GM21447 (cell line): ENCODE results near the gene ZNF462.
"Not testable (repeated sequence)": the region's sequence is repeated elsewhere in the genome, so short reads cannot be mapped to it uniquely, and the experiment has no call there.

Experiments used
- ATAC-seq: cut with Tn5 transposase; IDR thresholded peaks from one replicate; pipeline ENCODE4 v1.9.1; 2021; ENCODE audit not compliant: unreplicated experiment

The ZNF462 gene

DNA sequence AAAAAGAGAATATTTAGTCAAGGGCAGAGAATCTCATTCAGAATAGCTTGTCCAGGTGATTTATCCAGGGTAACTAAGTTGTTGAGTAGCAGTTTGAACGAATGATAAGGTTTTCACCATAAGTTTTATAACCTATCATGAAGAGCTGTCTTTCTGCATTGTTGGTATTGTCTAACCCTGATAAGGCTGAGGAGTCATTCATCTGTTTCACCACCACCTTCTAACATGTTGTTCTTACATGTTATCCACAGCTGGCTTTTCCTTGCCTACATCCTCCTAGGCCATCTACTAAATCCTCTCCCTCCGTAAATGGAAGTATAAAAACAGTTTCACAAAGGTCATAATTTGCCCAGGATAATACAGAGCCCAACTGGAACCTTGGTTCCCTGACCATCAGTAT lies 24.1 kb downstream of the ZNF462 start:
- ATAC-seq = no peak

DNA sequence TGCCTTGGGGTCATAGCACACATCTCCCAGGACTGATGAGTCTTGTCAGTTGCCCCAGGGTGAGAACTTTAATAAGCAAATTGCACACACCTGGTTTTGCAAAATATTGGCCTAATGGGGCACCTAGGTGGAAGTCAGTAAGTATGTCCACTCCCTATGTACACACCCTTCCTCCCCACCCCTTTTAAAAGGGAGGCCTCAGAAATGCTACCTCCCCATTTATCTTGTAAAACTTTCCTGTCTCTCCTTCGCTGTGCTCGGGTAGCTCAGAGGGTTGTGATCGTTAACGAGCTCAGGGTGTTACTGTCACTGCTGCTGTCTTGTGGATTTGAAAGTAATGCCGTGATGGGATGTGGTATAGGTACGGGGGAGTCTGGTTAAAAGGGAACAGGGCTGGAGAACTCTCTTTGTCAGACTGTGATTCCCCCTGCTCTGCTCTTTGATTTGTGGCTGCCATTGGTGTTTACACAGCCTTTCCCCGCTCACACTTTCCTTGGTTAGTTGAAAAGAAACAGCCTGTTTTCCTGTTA lies 26.2 kb downstream of the ZNF462 start:
- no peak for ATAC-seq

DNA sequence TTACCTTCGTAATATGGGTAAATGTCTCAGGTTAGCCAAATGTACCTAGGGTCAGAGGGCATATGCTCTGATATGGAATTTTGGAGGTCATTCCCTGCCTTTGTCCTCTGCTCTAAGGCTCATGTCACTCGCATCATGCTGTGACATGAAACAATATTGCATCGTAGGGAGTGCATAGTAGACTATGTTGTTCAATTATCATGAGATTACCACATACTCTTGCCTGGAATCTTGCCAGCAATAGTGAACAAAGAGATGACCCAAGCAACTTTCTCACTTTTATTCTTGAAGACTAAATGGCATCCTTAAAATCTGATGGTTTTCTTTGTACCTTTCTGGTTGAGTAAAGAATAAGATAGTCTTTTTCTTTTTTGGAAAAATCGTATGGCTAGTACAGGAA lies 27.6 kb downstream of the ZNF462 start:
- ATAC-seq = no peak

DNA sequence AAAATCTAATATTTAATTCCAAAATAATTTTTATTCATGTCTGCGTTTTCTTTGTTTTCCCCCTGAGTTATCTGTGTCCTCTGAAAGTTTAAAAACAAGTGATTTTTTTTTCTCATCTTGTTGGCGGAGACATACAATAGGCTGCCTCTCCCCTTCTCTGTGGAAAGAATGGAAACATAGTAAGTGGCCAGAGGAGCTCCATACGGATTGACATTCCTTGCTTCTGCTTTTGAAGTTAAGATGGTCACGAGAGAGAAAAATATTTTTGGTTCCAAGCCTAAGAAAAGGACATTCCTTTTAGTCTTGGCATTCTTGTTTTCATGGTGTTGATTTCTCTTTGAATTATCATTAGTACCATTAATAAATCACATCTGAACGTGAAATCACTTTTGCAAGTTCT lies 28.3 kb downstream of the ZNF462 start:
- ATAC-seq = no peak

DNA sequence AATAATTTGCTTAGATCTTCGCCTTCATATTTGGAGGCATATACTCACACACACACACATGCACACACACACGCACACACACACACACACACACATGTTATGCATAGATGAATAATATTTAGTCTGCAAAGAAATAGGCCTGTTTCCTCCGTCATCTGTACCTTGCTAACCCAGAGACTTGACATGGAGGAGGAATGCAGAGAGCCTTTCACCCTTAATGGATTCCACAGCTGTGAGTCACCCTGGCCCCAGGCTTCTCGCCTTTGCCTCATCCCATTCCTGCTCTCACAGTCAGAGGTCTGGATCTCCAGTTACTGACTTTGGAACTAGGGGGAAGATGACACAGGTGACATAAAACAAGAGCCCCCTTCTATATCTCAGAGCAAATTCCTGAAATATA lies 29.7 kb downstream of the ZNF462 start:
- ATAC-seq = no peak

DNA sequence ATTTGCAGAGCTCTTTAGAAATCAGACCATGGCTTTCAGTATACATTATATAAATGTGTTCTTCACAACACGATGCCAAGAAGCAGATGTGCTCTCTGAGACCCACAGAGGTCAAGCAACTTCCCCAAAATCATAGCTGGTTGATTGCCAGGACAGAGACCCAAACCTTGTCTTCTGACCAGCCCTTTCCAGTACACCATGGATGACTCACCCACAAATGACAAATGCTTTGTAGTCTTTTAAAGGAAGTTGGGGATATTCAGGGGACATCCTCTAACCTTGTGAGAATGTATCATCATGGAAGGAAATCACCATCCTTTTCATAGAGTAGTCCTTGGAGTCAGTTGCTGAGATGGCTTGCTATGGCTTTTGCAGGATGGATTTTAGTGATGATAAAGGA lies 30.1 kb downstream of the ZNF462 start:
- ATAC-seq = no peak

DNA sequence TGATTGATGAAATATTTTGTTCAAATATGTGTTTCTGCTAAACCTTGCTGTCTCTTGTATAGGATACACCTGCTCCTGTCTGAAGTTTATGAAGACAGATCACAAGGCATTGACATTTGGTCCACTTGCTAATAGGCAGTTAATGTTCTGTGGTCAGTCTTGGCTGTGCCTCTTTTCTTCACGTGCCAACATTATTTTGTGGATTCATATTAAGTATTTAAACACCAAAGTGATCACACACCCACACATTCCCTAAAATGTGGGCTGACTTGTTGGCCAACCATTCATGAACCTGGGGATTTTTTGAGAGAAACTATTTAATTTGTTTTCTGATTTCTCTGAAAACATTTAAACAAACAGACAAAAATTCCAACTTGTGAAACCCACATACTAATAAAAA lies 33.7 kb downstream of the ZNF462 start:
- no peak for ATAC-seq

DNA sequence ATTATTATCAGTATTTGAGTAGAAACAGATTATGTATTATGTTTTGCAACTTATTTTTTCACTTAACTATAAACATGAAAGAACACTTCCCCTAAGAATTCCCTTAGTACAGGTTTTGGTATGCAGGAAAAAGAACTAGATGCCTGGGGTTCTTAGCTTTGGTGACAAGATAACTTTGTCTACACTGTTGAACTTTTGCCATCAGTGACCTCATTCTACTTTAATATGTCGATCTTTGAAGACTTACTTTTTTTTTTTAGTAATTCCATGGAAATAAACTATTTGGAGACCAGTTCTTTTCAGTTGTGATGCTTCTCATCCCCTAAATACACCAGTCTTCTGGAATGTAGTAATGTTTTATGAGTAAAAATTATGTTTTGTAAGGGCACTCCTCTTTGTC lies 34.3 kb downstream of the ZNF462 start:
- no peak for ATAC-seq

DNA sequence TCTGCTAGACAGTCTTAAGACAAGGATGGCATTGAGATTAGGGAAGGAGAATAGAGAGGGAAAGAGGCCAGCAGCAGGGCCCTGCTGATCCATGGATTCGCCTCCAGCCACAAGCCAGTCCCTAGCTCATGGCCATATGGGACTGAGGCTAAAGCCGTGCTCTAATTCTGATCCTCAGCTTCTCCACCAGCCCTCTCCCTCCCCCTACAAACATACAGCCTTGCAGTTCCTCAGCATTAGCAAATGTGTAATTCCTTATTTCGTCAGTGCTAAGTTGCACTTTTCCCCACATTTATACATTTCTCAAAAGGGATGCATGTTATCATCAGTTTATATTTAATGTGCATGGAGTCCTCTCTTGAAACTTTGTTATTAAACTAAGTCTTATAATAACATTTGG lies 34.8 kb downstream of the ZNF462 start:
- ATAC-seq = no peak

DNA sequence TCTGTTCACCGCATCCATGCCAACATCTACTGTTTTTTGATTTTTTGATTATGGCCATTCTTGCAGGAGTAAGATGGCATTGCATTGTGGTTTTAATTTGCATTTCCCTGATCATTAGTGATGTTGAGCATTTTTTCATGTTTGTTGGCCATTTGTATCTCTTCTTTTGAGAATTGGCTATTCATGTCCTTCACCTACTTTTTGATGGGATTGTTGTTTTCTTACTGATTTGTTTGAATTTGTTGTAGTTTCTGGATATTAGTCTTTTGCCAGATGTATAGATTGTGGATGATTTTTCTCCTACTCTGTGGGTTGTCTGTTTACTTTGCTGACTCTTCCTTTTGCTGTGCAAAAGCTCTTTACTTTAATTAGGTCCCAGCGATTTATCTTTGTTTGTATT lies 37.6 kb downstream of the ZNF462 start:
- not testable (repeated sequence) for ATAC-seq

DNA sequence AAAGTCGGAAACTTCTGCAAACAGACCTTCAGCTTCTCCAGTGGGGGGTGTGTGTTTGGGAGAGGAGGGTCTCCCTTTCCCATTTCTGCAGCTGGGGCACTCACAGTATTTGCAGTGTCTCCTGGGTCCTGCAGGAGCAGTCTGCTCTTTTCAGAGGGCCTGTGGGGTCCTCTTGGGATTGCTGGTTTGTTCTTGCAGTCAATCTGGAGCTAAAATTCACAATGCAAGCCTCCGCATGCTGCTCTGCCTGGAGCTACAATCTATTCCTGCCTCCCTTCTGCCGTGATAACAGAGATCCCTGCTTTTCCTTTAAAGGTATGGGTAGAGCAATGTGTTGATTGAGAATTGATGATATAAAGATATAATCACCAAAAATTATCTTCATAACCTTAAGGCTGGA lies 43.2 kb downstream of the ZNF462 start:
- no peak for ATAC-seq

DNA sequence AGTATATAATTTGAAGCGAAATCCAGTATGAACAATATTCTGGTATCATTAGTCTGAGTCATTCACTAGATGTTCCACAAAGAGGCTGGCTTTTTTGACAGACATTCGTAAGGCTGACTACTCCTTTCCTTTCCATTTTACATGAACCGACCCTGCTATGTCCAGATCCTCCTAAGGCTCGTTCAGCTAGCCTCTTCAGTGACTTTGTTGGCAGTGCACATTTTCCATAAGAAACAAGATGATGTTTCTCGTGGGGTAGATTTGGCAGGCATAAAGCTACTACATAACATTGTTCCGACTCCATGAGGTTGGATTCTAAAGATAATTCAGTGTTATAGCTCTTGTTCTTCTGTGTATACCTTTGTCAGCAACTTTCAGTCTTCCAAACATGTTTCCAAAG lies 49.0 kb downstream of the ZNF462 start:
- no peak for ATAC-seq

DNA sequence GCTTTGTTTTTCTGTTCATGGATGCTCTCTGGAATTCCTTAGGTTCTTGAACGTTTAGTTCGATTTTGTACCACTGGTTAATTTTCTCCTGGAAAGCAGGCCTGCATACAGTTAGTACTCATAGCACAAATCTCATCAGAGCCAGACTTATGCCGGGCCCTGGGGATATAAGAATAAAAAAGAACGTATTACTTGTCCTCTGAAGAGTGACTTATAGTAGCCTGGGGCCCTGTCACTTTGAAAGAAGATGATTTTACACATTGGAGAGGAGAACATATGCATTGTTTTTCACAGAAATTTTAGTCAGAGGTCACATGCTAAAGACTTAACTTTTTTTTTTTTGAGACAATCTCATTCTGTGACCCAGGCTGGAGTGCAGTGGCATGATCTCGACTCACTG lies 50.3 kb downstream of the ZNF462 start:
- no peak for ATAC-seq

DNA sequence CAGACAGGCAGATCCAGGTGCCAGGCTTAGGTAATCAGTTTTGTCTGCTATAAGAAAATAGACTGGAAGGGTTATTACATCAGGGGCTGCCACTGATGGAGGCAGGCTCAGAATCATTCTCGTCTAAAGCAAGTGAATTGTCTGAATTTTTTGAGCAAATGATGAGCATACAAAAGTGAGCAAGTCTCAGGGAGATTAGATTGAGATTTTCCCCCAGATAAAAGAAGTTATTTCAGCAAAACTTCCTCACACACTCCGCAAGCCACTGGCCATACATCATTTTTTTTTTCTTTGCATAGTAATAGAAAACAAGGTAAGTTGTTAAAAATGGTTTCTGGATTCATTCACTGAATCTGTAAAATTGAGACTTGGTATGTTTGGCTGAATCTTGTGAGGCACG lies 52.9 kb downstream of the ZNF462 start:
- ATAC-seq = no peak

DNA sequence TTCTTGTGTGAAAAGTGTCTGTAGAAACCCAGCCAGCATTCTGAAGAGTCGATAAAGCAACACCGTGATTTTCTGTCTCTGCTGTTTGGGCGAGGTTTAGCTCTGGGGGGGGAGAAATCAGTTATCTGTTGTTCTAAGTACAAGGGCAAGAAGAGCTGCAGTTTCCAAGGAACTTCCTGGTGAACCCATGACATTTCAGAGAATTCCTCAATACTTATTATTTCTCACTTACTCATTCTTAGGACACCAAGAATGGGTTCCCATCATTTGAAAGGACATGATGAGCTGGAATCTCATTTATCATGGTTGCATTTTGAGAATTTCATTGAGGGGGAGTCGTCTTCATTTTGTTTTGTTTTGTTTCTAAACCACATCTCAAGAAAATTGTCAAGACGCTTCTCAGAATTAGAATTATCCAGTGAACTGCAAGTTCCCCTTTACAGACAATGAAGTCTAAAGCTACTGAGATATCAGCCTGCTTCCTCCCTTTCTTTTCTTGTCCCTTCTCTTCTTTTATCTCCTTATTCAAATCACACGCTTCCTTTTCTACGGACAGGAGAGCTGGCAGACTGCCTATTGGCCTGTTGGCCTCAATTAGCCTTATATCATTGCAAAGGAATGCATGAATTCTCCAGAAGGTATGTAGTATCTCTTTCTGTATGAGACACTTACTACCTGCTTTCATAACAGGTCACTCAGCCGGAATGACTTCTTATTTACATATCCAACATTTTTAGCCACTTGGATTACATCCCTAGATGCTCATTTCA lies 53.7 kb downstream of the ZNF462 start:
- ATAC-seq = no peak

DNA sequence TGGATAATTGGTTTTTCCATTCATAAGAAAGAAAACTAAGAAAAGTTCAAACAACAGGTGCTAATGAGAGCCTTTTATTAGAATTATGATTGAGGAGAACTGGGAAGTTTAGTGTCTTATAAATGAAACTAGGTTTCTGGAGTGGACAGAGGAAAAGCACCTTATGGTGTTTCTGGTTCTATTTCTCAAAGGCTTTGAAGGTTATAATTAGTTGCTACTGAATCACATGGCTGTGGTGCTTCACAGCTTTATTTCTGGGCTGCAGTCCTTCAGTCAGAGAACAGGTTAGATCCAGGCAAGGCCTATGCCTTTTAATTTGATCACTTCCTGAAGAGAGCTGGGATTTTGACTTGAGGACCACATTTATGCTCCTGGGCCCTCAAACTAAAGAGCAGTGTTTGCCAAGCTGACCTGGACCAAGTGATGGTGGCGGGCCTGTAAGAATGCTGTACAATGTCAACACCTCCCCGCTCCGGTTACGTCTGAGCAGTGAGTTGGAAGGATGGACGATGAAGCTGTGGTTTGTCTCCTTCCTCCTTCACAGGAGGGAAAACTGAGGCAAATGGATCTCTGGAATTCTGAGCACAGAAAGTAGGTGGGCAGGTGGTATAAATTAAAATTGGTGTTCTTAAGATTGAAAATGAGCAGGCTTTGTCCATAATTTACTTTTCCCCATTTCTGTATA lies 56.0 kb downstream of the ZNF462 start:
- no peak for ATAC-seq

DNA sequence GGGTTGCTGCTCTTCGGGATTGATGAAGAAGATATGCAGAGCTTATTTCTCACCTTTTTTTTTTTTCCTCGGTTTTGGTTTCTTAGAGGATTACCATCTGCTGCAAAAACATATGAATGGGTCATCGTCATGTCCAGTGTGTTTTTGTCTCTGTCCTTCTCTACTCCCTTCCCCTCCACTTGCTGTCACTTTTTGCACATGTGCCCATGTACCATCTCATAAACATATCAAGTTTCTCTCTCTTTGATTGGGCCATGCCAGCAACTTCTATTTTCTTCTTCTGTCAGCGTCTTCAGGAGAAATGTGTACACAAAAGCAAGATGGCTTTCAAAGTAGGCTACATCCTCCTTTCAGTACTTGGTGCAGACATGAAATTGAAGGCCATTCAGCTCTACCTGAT lies 57.1 kb downstream of the ZNF462 start:
- no peak for ATAC-seq

DNA sequence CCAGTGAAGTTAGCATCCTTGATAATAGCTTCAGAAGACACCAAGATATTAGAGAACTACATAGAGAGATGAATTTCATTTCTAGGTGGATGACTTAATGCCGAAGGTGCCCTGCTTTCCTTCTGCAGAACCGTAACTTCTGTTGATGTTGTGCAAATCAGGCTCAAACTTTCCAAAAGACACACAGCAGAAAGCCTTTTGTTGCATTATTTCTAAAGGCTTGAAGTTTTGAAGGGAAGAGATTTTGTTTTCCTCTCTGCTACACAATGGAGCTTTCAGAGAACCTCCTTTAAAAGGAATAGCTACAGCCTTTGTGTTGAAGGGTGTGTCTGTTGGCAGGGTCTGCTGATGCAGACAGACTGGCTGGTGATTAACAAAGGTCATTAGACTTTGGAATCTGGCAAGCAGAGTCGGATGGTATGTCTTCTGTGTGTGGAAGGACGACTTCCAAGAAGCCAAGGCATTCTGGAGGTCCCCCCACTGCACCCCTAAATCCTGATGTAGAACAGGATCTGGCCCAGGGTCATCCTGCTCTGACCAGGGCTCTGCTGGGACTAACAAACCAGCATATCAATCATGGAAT lies 57.8 kb downstream of the ZNF462 start:
- no peak for ATAC-seq

DNA sequence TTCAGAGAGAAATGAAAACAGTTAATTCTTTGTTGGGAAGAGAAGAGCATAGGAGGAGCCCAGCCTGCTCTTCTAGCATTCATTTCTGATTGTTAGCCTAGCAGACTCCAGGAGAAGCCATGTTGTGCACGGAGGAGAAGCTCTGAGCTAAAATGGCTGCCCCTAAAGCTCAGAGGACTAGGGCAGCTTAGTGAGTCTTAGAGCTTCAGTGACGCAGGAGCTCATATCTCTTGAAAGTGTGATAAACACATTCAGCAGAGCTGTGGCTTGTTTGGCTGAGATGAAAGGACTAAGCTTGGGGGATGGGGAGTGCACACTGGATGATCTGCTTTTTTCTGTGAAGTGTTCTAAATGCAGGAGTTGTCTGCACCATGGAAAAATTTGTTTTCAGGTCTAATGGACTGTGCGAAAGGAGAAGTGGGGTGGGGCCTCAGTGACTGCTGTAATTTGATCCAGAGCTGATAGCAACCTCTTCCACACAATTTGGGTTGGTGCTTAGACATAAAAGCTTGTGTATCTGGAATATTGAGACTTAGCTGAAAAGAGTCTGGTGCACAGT lies 58.5 kb downstream of the ZNF462 start:
- ATAC-seq = no peak

DNA sequence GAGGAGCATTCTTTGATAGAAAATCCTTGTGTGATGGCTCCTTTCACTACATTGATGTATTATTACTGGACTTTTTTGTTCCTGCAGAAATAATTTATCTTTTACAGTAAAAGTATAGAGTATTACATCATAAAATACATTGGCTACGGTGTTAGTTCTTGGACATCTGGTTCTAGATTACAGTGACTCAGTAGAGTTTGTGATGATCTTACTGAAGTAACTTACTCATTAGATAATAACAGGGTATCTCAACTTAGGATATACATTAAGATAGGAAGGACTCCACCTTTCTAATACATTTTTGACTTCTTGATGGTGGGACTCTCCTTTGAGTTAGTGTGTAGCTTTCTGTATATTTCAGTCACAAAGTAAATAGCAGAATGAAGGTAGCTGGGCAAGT lies 59.1 kb downstream of the ZNF462 start:
- no peak for ATAC-seq

DNA sequence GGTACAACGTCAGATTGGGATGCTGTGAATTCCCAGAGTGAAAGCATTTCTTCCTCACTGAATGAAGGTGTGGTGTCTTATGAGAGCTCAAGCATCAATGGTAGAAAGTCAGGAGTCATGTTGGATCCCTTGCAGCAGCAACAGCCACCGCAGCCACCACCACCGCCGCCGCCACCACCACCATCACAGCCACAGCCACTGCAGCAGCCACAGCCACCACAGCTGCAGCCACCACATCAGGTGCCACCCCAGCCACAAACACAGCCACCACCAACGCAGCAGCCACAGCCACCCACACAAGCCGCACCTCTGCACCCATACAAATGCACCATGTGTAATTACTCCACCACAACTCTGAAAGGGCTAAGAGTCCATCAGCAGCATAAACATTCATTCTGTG lies 62.4 kb downstream of the ZNF462 start:
- ATAC-seq = no peak

DNA sequence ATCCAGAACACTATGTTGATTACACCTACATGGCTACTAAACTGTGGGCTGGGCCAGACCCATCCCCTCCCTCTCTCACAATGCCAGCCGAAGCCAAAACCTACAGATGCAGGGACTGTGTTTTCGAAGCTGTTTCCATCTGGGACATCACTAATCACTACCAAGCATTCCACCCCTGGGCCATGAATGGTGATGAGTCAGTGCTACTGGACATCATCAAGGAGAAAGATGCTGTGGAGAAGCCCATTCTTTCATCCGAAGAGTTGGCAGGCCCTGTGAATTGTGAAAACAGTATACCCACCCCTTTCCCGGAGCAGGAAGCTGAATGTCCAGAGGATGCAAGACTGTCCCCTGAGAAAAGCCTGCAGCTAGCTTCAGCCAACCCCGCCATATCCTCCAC lies 65.0 kb downstream of the ZNF462 start:
- no peak for ATAC-seq
